T47D (cell line): Measurements from ENCODE around the gene MGME1.
"Not testable (repeated sequence)": the region's sequence is repeated elsewhere in the genome, so short reads cannot be mapped to it uniquely, and the experiment has no call there.

Experiments used
- DNase-seq, 2 experiments: peaks; one replicate each; pipeline versions ENCODE4 v3.0.0 to v3.0.0-alpha.2; 2011 to 2012; ENCODE audit warnings: low read depth in 1 of 2, low spot score in 1 of 2
- JUND ChIP-seq: IDR thresholded peaks from 2 replicates; pipeline ENCODE4 v1.6.1; 2012; ENCODE audit warnings: low read depth
- in situ Hi-C: cut with HindIII; loops from 2 replicates; pipeline ENCODE4 v1.10.0; 2016; ENCODE audit warnings: low sequenced_read_pairs, low pct_unique_long_range_greater_than_20kb

MGME1 gene

GRCh38 chr20:18012901-18013300 is 44.1 kb downstream of the MGME1 start:
- no peak for TF ChIP-seq JUND
- no peak for DNase-seq
- in situ Hi-C loops = no loop called here

- TF ChIP-seq JUND = no peak
- DNase-seq = no peak
- in situ Hi-C loops = no loop called here
Observed at GRCh38 chr20:18014411-18014810, 45.6 kb downstream of the MGME1 start.

- no peak for TF ChIP-seq JUND
- no peak for DNase-seq
- in situ Hi-C loops = no loop called here
Observed at GRCh38 chr20:18016772-18017171, 48.0 kb downstream of the MGME1 start.

GRCh38 chr20:18018100-18018499 is 49.3 kb downstream of the MGME1 start:
- no peak for TF ChIP-seq JUND
- DNase-seq = no peak
- in situ Hi-C loops = no loop called here

GRCh38 chr20:18019068-18019467 is 50.2 kb downstream of the MGME1 start:
- TF ChIP-seq JUND = no peak
- in situ Hi-C loops = no loop called here
- no peak for DNase-seq

- DNase-seq = no peak
- in situ Hi-C loops = no loop called here
- TF ChIP-seq JUND = no peak
Observed at GRCh38 chr20:18020931-18021330, 52.1 kb downstream of the MGME1 start.

GRCh38 chr20:18024606-18025127 is 55.8 kb downstream of the MGME1 start:
- no peak for DNase-seq
- in situ Hi-C loops = no loop called here
- TF ChIP-seq JUND = no peak

- in situ Hi-C loops, DNase-seq: not testable (repeated sequence)
Observed at GRCh38 chr20:18027011-18027410, 58.2 kb downstream of the MGME1 start.

- no peak for DNase-seq
- in situ Hi-C loops = no loop called here
- no peak for TF ChIP-seq JUND
Observed at GRCh38 chr20:18030020-18030419, 61.2 kb downstream of the MGME1 start.

- in situ Hi-C loops = no loop called here
- no peak for TF ChIP-seq JUND
- DNase-seq = no peak
Observed at GRCh38 chr20:18031050-18031449, 62.2 kb downstream of the MGME1 start.

GRCh38 chr20:18031888-18032509 is 63.2 kb downstream of the MGME1 start:
- no peak for DNase-seq
- in situ Hi-C loops = no loop called here
- TF ChIP-seq JUND = no peak

GRCh38 chr20:18032977-18033892 is 64.4 kb downstream of the MGME1 start:
- DNase-seq = peak in 1 of 2 experiments; percentile 12
- in situ Hi-C loops = no loop called here
- TF ChIP-seq JUND = no peak

- TF ChIP-seq JUND = no peak
- DNase-seq = no peak
- in situ Hi-C loops = no loop called here
Observed at GRCh38 chr20:18034039-18034438, 65.2 kb downstream of the MGME1 start.
